Forelimb muscle (tissue), 1 donor: Measurements from ENCODE around the gene MPC2. TPM values are rescaled to one million over a fixed set of nuclear protein-coding genes. Genes with fewer than 3 reads are reported as not detected.
A peak's percentile ranks its signal among the peaks of the same experiment; 100 is the strongest.

Source experiments
- DNase-seq: peaks from one replicate; pipeline ENCODE4 v3.0.0-alpha.2; 2013; ENCODE audit warnings: low read depth
- polyA plus RNA-seq: library from polyadenylated mRNA; unstranded; fragments of 120-200 nt; gene quantifications from one replicate; pipeline ENCODE4 v1.2.1, GENCODE V29; 2013; ENCODE audit not compliant: insufficient read length

The MPC2 gene
- 66.5 TPM for polyA plus RNA-seq

DNA sequence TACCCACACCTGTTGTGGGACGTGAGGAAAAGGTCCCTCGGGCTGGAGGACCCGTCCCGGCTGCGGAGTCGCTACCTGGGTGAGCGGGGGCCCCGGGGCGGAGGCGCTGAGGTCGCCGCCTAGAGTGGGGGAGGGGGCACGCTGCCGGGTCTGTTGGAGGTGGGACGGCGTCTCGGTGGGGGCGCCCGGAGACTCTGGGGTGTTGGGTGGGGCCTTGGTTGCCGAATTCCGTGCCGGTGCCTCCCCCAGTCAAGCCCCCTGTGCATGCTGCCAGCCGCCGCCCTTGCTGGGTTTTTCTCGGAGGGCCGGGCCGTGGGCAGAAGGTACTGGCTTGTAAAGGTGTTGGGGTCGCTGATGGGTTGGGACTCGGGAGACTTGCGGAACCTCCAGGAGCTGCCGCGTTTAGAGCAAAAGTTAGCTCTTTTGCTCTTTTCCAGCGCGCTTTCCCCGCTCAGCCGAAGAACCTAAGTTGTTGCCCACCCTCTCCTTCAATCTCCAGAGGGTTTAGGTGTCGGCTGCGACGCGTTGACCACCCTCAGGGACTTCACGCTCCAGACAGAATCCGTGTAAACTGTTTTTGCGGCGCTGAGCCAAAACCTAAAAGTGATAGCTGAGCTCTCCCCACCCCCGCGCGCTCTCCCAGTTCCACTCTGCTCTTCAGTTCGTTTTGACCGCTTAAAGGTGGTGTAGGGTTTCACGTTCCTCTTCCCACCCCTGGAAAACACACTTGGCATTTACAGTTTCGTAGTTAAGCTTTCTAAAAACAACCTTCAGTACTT is at the start of gene MPC2:
TSS of gene MPC2 (minus strand) at position 143 of the 779 bp plus-strand sequence. CDS start 1,231 bp downstream, outside the sequence.
- peak; percentile 68 for DNase-seq

DNA sequence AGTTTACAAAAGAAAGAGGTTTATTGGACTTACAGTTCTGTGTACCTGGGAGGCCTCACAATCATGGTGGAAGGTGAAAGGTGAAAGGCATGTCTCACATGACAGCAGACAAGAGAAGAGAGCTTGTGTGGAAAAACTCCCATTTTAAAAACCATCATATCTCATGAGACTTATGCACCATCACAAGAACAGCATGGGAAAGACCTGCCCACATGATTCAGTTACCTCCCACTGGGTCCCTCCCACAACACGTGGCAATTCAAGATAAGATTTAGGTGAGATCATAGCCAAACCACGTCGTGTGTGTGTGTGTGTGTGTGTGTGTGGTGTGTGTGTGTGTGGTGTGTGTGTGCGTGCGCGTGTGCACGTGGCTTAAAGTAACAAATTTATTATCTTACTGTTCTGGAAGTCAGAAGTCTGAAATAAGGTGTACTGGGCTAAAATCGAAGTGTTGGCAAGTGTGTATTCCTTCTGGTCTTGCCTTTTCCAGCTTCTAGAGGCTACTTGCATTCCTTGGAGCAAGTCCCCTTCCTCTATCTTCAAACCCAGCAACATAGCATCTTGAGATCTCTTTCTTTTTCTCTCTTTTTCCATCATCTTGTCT is 48.1 kb upstream of the MPC2 start:
- DNase-seq = no peak

DNA sequence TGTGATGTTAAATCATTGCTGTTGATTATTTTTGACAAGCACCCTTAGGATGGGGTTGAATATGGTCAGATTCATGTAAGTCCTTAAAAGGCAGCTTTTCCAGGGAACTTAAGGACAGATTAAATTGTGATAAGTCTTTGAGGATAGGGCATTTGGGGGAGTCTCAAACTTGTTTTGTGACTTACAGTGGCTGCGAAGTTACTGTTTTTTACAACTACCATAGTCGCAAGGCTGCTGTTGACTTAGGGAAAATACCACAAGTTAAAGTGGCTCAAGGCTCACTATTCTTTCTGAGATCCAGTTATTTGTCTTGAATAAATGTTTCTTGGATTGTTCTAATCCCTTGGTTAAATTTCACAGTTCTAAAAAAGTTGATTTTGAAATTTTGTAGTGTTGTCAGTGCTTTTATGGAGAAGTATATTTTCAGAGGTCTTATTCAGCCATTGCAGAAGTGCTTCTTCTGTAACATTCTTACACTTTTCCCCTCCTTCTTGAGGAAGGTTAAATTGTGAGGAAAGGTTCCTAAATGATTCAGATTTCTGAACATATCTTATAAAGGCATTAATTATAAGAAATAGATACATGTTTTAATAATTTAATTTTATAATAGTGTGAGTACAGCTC is 47.0 kb upstream of the MPC2 start:
- no peak for DNase-seq

DNA sequence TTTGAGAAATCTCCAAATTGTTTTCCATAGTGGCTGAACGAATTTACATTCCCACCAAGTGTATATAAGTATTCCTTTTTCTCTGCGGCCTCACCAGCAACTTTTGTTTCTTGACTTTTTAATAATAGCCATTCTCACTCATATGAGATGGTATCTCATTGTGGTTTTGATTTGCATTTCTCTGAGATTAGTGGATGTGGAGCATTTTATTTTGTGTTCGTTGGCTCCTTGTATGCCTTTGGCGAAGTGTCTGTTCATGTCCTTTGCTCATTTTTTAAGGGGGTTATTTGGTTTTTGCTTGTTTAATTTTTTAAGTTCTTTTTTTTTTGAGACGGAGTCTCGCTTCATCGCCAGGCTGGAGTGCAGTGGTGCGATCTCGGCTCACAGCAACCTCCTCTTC is 45.1 kb upstream of the MPC2 start:
- DNase-seq = no peak

DNA sequence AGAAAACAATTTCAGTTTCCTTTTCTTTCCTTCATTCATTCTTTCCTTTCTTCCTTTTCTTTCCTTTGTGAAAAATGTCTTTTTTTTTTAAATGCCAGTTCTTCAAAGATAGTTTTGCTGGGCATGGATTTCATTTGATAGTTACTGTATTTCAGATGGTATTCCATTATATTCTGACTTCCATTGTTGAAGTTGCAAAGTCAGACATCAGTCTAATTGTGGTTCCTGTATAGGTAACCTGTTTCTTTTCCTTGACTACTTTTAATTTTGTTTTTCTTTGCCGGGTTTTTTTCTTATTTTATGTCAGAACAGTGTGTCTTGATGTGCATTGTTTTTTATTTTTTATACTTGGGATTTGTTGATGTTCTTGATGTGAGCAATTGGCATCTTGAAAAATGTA is 40.4 kb upstream of the MPC2 start:
- no peak for DNase-seq

DNA sequence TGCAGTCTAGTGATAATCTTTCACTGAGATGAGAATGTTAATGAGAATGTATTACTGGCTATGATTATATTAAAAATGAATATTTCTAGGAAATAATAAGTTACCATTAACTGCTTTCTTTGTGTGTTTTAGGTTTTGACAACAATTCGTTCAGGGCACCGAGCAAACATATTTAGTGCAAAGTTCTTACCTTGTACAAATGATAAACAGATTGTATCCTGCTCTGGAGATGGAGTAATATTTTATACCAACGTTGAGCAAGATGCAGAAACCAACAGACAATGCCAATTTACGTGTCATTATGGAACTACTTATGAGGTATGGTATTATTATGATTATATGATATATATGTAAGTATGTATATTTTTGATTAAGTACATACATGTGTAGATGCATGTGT is 37.8 kb upstream of the MPC2 start:
- DNase-seq = no peak

DNA sequence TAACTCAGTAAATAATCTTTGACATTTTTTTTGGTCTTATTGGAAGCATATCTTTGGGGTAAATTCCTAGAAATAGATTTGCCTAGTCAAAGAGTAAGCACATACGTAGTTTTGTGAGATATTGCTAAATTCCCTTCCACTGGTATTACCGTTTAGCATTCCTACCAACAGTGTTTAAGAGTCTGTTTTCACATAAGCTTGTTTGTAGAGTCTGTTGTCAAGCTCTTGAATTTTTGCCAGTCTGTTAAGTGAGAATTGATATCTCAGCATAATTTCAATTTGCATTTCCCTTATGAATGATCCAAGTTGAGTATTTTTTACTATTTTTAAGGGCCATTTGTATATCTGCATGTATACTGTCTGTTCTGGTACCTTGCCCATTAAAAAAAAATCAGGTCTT is 37.0 kb upstream of the MPC2 start:
- no peak for DNase-seq

DNA sequence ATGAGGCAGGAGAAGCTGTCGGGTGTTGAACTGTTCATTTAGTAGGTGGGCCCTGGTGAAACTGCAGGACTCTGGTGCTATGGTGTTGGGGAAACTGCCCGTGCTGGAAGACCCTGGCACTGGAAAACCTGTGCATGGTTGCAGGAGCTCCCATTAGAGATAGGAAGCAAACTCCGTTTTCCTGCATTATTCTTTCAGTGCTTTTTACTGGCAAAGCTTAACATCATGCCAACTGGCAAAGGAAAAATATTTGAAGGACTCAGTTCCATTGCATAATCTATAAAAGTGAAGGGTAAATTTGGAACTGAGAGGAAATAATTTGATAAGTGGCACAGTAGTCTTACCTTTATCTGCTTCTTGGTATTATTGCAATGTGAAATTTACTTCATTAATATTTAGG is 31.7 kb upstream of the MPC2 start:
- DNase-seq = no peak

DNA sequence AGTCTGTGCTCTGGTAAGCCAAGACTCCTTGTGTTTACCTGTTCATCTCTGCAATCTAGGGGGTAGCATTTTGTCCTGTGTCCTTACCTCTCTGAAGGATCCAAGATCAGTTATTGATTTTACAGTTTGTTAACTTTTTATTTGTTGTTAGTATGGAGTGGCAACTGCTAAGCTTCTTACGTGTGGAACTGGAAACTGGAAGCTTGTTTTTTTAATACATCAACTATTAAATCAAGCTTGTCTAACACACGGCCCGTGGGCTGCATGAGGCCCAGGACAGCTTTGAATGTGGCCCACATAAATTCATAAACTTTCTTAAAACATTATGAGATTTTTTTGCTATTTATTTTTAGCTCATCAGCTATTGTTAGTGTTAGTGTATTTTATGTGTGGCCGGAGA is 29.2 kb upstream of the MPC2 start:
- DNase-seq = no peak

DNA sequence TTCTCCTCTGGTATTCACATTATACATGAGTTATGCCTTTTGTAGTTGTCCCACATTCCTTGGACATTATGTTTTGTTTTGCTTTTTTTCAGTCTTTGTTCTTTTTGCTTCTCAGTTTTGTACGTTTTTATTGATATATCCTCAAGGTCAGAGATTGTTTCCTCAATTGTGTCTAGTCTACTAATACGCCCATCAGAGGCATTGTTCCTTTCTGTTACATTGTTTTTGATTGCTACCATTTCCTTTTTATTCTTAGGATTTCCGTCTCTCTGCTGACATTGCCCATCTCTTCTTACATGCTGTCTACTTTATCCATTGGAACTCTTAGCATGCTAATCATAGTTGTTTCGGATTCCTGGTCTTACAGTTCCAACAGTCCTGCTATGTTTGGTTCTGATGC is 27.8 kb upstream of the MPC2 start:
- no peak for DNase-seq

DNA sequence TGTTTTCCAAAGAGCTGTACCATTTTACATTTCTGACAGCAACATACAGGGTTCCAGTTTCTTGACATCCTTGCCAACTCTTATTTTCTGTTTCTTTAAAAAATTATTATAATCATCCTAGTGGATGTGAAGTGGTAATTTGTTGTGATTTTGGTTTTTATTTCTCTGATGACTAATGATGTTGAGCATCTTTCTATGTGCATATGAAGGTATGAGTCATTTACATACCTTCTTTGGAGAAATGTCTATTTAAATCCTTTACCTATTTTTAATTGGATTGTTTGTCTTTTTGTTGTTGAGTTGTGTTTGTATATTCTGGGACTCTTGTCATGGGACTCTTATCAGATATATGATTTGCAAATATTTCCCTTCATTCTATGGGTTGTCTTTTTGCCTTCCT is 20.8 kb upstream of the MPC2 start:
- no peak for DNase-seq

DNA sequence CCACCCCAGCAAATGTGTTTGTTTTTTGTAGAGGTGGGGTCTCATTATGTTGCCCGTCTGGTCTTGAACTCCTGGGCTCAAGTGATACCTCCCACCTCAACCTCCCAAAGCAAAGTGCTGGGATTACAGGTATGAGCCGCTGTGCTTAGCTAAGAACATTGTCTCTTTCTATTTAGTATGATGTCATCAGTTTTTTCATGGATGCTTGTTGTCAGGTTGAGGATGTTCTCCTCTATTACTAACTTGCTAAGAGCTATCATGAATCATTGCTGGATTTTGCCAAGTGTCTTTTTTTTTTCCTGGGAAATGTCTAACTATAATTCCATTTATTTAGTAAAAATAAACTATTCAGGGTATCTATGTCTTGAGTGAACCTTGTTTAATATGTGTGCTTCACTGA is 19.0 kb upstream of the MPC2 start:
- DNase-seq = no peak

DNA sequence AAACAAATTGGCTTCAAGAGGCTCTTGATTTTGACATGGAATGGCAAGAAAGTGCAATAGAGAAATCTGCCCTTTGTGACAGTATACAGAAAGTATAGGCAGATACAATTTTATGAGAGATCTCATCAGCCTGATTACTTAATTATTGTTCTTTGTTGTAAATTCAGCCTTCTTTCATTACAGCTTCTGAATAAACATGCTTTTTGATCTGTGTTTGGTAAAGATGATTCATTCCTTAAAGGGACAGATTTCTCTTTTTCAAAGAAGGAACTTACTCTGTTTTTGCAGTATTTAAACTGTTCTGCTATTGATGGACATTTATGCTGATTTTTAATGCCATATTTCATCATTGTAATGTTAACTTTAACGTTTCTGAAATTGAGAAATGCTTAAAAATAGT is 13.7 kb upstream of the MPC2 start:
- no peak for DNase-seq

DNA sequence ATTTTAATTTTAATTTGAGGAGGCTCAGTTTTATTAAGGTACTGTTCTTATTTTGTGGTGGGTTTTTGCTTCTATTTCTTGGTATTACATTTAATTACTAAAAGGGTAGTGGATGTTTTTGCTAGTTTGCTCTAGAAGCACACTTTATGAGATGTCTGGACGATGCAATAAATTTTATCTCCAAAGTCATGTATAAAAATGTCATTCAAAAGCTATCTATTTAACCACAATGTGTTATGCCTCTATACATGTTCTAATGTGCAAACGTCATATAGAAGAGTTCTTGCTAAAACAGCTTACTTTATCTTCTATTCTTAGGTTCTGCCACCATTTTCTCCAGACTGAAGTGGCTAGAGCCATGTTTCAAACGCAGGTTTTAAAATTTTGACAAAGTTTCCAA is 12.9 kb upstream of the MPC2 start:
- DNase-seq = no peak

DNA sequence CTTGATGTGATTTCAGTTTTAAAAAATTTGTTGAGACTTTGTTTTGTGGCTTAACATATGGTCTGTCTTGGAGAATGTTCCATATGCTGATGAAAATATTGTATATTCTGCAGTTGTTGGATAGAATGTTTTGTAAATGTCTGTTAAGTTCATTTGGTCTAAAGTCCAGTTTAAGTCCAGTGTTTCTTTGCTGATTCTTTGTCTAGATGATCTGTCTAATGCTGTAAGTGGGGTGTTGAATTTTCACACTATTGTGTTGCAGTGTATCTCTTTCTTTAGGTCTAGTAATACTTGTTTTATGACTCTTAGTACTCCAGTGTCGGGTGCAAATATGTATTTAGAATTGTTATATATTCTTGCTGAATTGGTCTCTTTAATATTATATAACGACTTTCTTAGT is 10.9 kb upstream of the MPC2 start:
- no peak for DNase-seq

DNA sequence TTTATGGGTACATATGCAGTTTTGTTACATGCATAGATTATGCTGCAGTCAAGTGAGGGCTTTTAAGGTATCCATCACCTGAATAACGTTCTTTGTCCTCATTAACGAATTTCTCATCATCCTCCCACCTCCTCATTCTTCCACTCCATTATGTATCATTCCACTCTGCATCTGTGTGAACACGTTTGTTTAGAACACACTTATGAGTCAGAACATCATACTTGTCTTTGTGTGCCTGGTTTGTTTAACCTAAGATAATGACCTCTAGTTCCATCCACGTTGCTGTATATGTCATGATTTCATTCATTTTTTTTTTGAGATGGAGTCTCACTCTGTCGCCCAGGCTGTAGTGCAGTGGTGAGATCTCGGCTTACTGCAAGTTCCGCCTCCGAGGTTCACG is 6.7 kb upstream of the MPC2 start:
- no peak for DNase-seq

DNA sequence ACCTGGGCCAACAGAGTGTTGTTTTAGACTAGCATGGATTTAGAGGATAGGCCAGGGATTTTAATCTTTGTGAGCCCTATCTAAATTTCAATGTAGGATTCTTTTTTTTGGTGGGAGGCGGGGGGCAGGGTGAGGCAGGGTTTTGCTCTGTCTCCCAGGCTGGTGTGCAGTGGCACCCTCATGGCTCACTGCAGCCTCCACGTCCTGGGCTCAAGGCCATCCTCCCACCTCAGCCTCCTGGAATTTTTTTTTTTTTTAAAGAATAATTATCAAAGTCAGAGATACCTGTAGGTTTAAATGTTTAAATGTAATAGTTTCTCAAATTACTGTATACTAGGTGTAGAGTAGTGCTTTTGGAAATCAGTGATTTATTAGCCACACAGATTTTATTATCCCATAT is 3.4 kb upstream of the MPC2 start:
- DNase-seq = no peak

DNA sequence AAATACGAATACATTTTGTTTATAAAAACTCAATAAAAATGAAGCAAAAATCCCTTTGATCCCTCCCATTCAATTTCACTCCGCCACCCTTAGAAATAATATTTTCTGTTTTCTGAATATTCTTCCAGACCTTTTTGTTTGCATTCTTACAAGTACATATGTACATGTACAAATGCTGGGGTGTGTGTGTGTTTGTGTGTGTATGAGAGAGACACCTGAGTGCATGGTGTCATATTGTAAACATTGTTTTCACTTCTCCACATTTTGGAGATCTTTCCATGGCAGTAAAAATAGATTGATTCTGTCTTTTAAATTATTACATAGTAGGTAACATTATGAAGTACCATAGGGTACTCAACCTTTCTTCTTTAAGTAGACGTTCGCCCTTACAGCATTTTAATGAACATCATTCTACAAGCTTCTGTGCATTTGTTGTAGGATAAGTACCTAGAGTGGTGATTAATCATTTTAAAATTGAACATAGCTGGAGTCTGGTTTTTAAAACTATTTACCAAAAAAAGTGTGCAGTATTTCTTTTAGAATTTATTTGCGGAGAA is 1.3 kb upstream of the MPC2 start:
- DNase-seq = no peak

DNA sequence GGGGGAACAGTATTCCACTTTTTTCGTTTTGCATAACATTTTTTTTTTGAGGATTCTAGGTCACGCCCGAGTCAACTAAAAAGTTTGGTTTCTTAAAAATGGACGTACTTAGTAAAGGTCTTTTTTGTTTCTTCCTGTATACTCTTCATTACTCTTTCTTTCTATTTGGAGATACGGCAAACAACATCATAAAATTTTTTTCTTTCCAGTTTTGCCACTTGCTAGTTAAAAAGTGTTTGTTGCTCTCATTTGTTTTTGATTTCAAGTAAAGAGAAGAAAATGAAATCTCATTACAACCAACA is 788 bp upstream of the MPC2 start:
- no peak for DNase-seq

DNA sequence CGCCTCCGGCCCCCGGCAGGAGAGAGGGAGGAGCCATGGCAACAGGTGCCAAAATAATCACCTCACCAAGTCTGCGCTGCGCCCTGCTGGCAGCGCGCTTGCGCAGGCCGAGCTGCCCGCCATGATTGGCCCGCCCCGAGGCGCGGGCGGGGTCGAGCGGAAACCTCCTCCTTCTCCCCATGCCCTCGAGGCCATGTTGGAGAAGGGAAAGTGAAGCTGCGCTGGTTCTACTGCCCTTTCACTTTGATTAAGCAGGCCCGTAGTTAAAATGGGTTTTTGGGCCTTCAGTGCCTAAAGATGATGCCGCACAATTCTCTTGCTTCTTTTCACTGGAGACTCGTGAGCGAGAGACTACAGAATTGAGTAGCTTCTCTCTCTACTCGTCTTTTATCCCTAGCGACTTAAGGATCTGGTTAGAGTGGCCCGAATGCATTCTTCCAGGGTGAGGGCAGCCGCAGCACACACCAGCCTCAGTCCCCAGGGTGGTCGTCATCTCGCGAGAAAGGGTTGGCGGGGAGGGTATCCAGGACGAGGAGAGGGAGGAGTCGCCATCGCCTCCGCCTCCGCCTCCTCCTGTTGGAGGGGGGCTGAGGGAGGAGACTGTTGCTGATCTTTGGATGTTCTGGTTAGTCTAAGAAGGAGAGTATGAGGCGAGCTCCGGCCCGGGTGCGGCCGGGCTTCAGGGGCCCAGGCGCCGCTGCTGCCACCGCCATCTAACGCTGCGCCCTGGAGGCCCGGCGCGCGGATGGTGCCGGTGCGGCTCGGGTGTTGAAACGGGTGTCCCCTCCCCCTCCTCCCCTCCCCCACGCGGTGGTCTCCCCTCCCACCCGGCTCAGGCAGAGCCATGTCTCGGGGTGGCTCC is 573 bp downstream of the MPC2 start, which contains the start of gene DCAF6:
TSS of gene DCAF6 (plus strand) at position 616 of the 862 bp plus-strand sequence. CDS start at position 845, 229 bp downstream.
- peak; percentile 99 for DNase-seq

DNA sequence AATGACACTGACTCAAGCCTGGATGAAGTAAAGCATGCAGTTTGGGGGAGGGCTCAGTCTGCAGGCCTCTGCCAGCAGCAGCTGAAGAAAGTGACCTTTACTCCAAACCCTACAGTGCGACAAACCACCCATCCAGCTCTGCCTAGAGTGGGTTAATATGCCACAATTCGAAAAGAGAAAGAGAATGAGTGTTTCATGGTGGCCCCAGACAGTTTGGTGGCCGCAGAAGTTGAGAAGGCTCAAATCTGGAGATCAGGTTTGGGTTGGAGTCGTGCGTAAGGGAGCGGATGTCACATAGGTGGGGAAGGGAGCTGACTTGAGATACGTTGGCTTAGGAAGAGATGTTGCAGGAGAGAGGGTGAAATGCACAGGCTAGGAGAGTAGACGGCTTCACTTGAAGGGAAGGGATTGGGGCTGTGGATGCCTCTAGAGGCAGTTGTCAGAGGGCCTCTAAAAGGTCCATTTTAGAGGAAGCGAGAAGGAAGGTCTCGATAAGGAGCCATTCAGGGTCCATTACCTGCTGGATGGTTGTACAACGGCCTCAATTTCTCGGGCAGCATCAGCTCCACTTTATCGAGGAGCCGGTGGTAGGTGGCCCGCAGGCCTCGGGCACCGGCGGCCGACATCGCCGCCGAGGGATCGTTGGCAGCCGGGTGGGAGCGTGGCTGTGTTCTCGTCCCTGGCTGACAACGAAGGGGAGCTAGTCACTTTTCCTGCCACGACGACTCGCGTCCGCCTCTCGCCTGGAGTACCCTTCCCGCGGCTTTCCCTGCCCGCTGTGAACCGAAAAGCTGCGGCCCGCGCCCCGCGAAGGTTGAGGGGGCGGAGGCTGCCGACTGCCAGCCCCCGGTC is 1.4 kb downstream of the MPC2 start:
- DNase-seq = peak; percentile 22
